ENCODE results near the gene ZNF513.

Gene ZNF513

GRCh38 chr2:27378809-27379290 lies 1.7 kb downstream of the ZNF513 start:
- peaks cover 4% of the 10 kb centered on the region for H3K27me3 Mint-ChIP-seq (ENCODE audit: low read depth, poor library complexity)
- H3K4me3 Mint-ChIP-seq = peak overlapping the region; percentile 95
- no peaks in the 10 kb centered on the region for H3K9me3 Mint-ChIP-seq
- peaks cover 39% of the 10 kb centered on the region for H3K4me1 Mint-ChIP-seq
- H3K27ac Mint-ChIP-seq = peak overlapping the region; percentile 96
- no peak for DNase-seq
- H3K36me3 Mint-ChIP-seq (ENCODE audit: low read depth) = peaks cover 52% of the 10 kb centered on the region
- no peak for TF ChIP-seq CTCF (IDR thresholded peaks at IDR 0.05)

- peak; percentile 46 for DNase-seq
- Mint-ChIP-seq H3K4me3 (peak overlapping the region; percentile 30), H3K4me1 (peaks cover 39% of the 10 kb centered on the region), H3K9me3 (no peaks in the 10 kb centered on the region), H3K27ac (no peak overlapping the region), H3K27me3 (ENCODE audit: low read depth, poor library complexity) (peaks cover 4% of the 10 kb centered on the region), H3K36me3 (ENCODE audit: low read depth) (peaks cover 52% of the 10 kb centered on the region)
- no peak for TF ChIP-seq CTCF (IDR thresholded peaks at IDR 0.05)
Observed at GRCh38 chr2:27378096-27378808, 2.3 kb downstream of the ZNF513 start.

GRCh38 chr2:27377618-27378095 lies 2.9 kb downstream of the ZNF513 start:
- Mint-ChIP-seq H3K27me3 (ENCODE audit: low read depth, poor library complexity) (peaks cover 4% of the 10 kb centered on the region), H3K36me3 (ENCODE audit: low read depth) (peaks cover 56% of the 10 kb centered on the region), H3K27ac (peak overlapping the region; percentile 97), H3K4me1 (peaks cover 42% of the 10 kb centered on the region), H3K9me3 (no peaks in the 10 kb centered on the region), H3K4me3 (peak overlapping the region; percentile 65)
- no peak for DNase-seq
- TF ChIP-seq CTCF (IDR thresholded peaks at IDR 0.05) = no peak

GRCh38 chr2:27376866-27377617 lies 3.5 kb downstream of the ZNF513 start:
- TF ChIP-seq CTCF (IDR thresholded peaks at IDR 0.05) = no peak
- H3K27me3 Mint-ChIP-seq (ENCODE audit: low read depth, poor library complexity) = peaks cover 4% of the 10 kb centered on the region
- no peaks in the 10 kb centered on the region for H3K9me3 Mint-ChIP-seq
- DNase-seq = no peak
- peak overlapping the region; percentile 72 for H3K27ac Mint-ChIP-seq
- peaks cover 57% of the 10 kb centered on the region for H3K36me3 Mint-ChIP-seq (ENCODE audit: low read depth)
- H3K4me1 Mint-ChIP-seq = peaks cover 46% of the 10 kb centered on the region
- H3K4me3 Mint-ChIP-seq = no peak overlapping the region

DNA sequence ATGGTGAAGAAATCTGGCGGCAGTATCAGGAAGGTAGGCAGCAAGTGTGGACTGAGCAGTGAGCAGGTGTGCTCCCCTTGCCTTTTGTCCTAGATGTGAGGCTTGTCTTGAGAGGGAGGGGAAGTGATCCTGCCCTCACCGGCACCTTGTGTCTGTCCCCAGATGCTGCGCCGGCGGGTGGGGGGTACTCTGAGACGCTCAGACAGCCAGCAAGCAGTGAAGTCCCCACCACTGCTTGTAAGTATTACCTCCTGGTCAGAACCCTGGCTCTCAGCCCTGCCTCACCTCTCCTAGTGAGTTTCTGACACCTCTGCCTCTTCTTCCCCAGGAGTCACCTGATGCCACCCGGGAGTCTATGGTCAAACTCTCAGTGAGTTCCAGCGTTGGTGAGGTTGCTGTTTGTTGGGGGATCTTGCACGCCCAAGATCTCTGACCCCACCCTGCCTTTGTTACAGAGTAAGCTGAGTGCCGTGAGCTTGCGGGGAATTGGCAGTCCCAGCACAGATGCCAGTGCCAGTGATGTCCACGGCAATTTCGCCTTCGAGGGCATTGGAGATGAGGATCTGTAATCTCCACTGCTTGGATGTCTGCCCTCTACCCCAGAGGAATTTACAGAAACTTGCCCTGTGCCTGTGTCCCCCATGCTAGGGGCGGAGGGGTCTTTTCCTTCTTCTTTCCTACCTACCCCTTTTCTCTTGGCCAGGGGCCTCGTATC lies 4.2 kb downstream of the ZNF513 start:
- Mint-ChIP-seq H3K4me1 (peaks cover 47% of the 10 kb centered on the region), H3K36me3 (ENCODE audit: low read depth) (peaks cover 49% of the 10 kb centered on the region), H3K4me3 (no peak overlapping the region), H3K9me3 (no peaks in the 10 kb centered on the region), H3K27me3 (ENCODE audit: low read depth, poor library complexity) (peaks cover 6% of the 10 kb centered on the region), H3K27ac (peak overlapping the region; percentile 75)
- no peak for DNase-seq
- TF ChIP-seq CTCF (IDR thresholded peaks at IDR 0.05) = no peak
